Measurements from ENCODE around the gene AREG. TPM values are rescaled to one million over a fixed set of nuclear protein-coding genes. Genes with fewer than 3 reads are reported as not detected.

The AREG gene
- total and polyA plus RNA-seq, 9 of the 15 experiments (the other 6 are each of a cell fraction or from before 2014, with no cell fraction given), result 1.4 to 7.7 (median 5.4) TPM

- TF ChIP-seq ZBTB40 (IDR thresholded peaks at IDR 0.05), result 0 out of 2 replicates have a peak, but pooled peaks have one; percentile 49
- no peak for TF ChIP-seq ZBTB40 (CRISPR knock-in tag; IDR thresholded peaks at IDR 0.05)
- no peak for TF ChIP-seq CREB3 (tag; conservative IDR thresholded peaks at IDR 0.05; ENCODE audit: low read depth)
- TF ChIP-seq NR4A1 (CRISPR knock-in tag; IDR thresholded peaks at IDR 0.05), result no peak
- TF ChIP-seq NR4A1 (tag; IDR thresholded peaks at IDR 0.05), result no peak
- no peak for TF ChIP-seq ZNF133 (CRISPR knock-in tag; IDR thresholded peaks at IDR 0.05)
- TF ChIP-seq FOXP1 (CRISPR knock-in tag; IDR thresholded peaks at IDR 0.05), result peak; percentile 83; the same call in 1 of the 2 replicates
- no peak for TF ChIP-seq NELFE (IDR thresholded peaks at IDR 0.05; ENCODE audit: insufficient read depth, insufficient read length)
- no peak for TF ChIP-seq PYGO2 (tag; IDR thresholded peaks at IDR 0.05)
- TF ChIP-seq CHD1 (IDR thresholded peaks at IDR 0.05; ENCODE audit: low read length), result no peak
- TF ChIP-seq RNF219 (CRISPR knock-in tag; IDR thresholded peaks at IDR 0.05), result no peak
- TF ChIP-seq ARID3B (CRISPR knock-in tag; IDR thresholded peaks at IDR 0.05; ENCODE audit: borderline replicate concordance), result no peak
Measured at GRCh38 chr4:74444891-74445642, at the start of gene AREG (continued).

All from K562 (cell line).